ENCODE data around the gene PRSS8. TPM values are rescaled to one million over a fixed set of nuclear protein-coding genes. Genes with fewer than 3 reads are reported as not detected.
"Not testable (repeated sequence)": the region's sequence is repeated elsewhere in the genome, so short reads cannot be mapped to it uniquely, and the experiment has no call there.

The PRSS8 gene
- polyA plus RNA-seq, 3 donors = 0.15 TPM; not detected in 2

DNA sequence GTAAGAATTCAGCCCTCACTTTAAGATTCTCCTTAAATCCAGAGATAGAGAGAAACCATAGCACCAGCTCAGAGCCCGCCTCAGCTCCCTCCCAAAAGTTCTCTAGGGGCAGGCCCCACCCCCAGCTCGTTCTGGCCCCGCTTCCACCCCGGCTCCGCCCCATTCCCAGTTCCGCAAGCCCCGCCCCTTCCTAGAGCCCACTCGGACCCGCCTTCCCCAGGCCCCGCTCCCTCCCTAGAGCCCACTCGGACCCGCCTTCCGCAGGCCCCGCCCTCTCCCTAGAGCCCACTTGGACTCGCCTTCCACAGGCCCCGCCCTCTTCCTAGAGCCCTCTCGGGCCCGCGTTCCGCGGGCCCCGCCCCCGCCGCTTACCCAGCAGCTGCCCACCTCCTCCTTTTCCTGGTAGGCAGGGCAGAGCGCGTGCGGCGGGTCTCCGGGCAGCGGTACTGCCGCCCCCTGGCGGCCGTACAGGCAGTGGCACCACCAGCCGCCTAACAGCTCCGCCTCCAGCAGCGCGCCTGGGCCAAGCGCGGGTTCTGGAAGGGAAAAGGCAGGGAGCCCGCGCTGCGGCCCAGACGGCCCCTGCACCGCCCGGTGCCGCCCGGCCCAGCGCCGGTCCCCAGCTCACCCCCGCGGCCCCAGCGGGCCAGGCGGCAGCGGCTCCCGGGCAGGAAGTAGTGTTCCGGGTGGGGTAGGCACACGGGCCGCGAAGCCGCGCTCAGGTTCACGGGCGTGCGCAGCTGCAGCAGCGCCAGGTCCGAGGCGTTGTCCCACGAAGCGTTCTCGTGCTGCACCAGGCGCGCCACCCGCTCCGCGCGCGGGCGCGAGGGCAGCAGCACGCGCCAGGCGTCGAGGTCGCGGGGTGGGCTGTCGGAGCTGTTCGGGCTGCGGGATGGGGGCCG, 6.8 kb upstream of the PRSS8 start:
- Histone ChIP-seq H3K9ac (ENCODE audit: insufficient read depth, low read length, poor library complexity, severe bottlenecking) (peak overlapping the region; percentile 65), H3K9me3 (replicated peaks in 1 of 2; ENCODE audit: control insufficient read depth in 1 of 2, insufficient read depth in 1 of 2, low read length in 2 of 2) (no peaks in the 10 kb centered on the region), H2AFZ (ENCODE audit: insufficient read depth, low read depth, low read length, poor library complexity, severe bottlenecking) (peak overlapping the region; percentile 90), H3K4me3 (replicated peaks in 1 of 3; ENCODE audit: low read depth in 2 of 3, low read length in 3 of 3) (peak overlapping the region; percentile 7 to 70 (median 28)), H3K4me2 (replicated peaks; ENCODE audit: extremely low read depth, low read length, poor library complexity, severe bottlenecking) (peak overlapping the region; percentile 85), H3K27me3 (ENCODE audit: control insufficient read depth in 2 of 2, insufficient read depth in 2 of 2, low read length in 2 of 2) (no peaks in the 10 kb centered on the region), H3K4me1 (ENCODE audit: control insufficient read depth in 1 of 2, insufficient read depth in 2 of 2, low read length in 2 of 2) (peaks cover 35 to 47% of the 10 kb centered on the region in 2 donors), H3K79me2 (ENCODE audit: insufficient read depth, low read length) (no peaks in the 10 kb centered on the region), H3K36me3 (replicated peaks in 1 of 2; ENCODE audit: control insufficient read depth in 1 of 2, insufficient read depth in 2 of 2, low read length in 2 of 2) (no peaks in the 10 kb centered on the region), H4K20me1 (ENCODE audit: insufficient read depth, low read length) (no peaks in the 10 kb centered on the region), H3K27ac (ENCODE audit: low read depth in 1 of 2, low read length in 2 of 2) (peak overlapping the region; percentile 72 to 78)
- TF ChIP-seq, protein P1, sequence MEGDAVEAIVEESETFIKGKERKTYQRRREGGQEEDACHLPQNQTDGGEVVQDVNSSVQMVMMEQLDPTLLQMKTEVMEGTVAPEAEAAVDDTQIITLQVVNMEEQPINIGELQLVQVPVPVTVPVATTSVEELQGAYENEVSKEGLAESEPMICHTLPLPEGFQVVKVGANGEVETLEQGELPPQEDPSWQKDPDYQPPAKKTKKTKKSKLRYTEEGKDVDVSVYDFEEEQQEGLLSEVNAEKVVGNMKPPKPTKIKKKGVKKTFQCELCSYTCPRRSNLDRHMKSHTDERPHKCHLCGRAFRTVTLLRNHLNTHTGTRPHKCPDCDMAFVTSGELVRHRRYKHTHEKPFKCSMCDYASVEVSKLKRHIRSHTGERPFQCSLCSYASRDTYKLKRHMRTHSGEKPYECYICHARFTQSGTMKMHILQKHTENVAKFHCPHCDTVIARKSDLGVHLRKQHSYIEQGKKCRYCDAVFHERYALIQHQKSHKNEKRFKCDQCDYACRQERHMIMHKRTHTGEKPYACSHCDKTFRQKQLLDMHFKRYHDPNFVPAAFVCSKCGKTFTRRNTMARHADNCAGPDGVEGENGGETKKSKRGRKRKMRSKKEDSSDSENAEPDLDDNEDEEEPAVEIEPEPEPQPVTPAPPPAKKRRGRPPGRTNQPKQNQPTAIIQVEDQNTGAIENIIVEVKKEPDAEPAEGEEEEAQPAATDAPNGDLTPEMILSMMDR (IDR thresholded peaks at IDR 0.05) = peak; percentile 90
- Mint-ChIP-seq H3K9me3 (peaks cover 0 to 5% (median 0%) of the 10 kb centered on the region in 7 donors), H3K36me3 (peaks cover 0 to 3% of the 10 kb centered on the region in 2 donors), H3K4me1 (peaks cover 36% of the 10 kb centered on the region), H3K27ac (peak overlapping the region; percentile 85 to 95 (median 93)), H3K27me3 (ENCODE audit: low read depth in 3 of 3) (peaks cover 0 to 4% (median 2%) of the 10 kb centered on the region in 3 donors), H3K4me3 (peak overlapping the region; percentile 73 to 85)
- 7% methylated on average over 85 of the region's 89 CpGs for WGBS (ENCODE audit: insufficient coverage)
- intact Hi-C loops (cut with micrococcal nuclease) = loop anchor here (1.0 to 10.0 kb wide), 6 partner anchors 14 to 148 kb away; partner anchors contain the start of gene VKORC1 (in 1 of the 2)
- peak; percentile 91 to 96 (median 94) for DNase-seq

DNA sequence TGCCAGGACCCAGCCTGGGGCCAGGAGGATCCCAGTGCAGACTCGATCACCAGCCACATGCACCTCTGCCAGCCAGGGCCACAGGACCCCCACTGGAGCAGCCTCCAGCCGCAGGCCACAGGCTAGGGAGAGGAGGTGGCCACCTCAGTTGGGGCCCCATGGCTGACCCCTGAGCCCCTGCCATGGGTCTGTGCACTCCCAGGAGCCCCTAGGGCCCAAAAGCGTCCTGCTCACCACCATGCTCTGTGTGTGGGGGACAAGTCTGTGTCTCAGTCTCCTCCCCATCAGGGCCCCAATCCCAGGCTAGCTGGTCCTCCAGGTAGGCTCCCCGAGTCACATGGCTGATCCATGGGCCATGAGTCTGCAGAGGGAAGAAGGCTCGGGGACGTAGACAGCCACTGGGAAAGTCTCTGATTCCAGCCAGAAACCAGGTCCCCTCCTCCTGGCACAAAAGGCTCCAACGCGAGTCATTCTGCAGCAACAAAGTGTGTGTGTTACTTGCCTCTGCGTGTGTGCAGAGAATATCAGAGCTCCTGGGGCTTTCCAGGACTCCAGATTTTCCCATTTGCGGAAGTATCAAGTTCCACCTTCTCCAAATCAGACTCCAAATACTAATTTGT, 6.1 kb upstream of the PRSS8 start:
- TF ChIP-seq, protein P1 (IDR thresholded peaks at IDR 0.05) = no peak
- peak in 2 of 3 donors; percentile 72 to 90 for DNase-seq

DNA sequence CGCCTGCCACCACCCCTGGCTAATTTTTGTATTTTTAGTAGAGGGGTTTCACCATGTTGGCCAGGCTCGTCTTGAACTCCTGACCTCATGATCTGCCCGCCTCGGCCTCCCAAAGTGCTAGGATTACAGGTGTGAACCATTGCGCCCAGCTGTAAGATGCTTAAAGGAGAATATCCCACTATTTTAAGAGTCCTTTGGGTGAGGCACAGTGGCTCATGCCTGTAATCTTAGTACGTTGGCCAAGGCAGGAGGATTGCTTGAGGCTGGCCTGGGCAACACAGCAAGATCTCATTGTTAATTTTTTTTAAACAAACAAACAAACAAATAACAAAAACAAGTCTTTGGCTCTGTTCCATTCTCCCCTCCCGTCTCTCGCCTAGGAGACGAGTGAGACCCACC, 5.5 kb upstream of the PRSS8 start:
- intact Hi-C loops (cut with micrococcal nuclease) = loop anchor here (10.0 kb wide), 2 partner anchors 46 to 146 kb away; partner anchors contain the start of gene VKORC1 (in 1 of the 2)
- Histone ChIP-seq H3K27ac (ENCODE audit: low read depth in 1 of 2, low read length in 2 of 2) (peak overlapping the region; percentile 72 to 78), H3K4me2 (replicated peaks; ENCODE audit: extremely low read depth, low read length, poor library complexity, severe bottlenecking) (peak overlapping the region; percentile 85), H3K4me1 (ENCODE audit: control insufficient read depth in 1 of 2, insufficient read depth in 2 of 2, low read length in 2 of 2) (peaks cover 35 to 47% of the 10 kb centered on the region in 2 donors), H3K4me3 (replicated peaks in 1 of 3; ENCODE audit: low read depth in 2 of 3, low read length in 3 of 3) (peak overlapping the region in 1 of 3 experiments; percentile 70)
- Mint-ChIP-seq H3K27ac (peak overlapping the region in 5 of 7 donors; percentile 15 to 91 (median 45)), H3K4me1 (peaks cover 36% of the 10 kb centered on the region)
- H4K20me1 ChIP-seq (ENCODE audit: insufficient read depth, low read length); H3K36me3 Mint-ChIP-seq; H2AFZ ChIP-seq (ENCODE audit: insufficient read depth, low read depth, low read length, poor library complexity, severe bottlenecking); DNase-seq; H3K9me3 Mint-ChIP-seq; H3K36me3 ChIP-seq (replicated peaks in 1 of 2; ENCODE audit: control insufficient read depth in 1 of 2, insufficient read depth in 2 of 2, low read length in 2 of 2); H3K9ac ChIP-seq (ENCODE audit: insufficient read depth, low read length, poor library complexity, severe bottlenecking); H3K79me2 ChIP-seq (ENCODE audit: insufficient read depth, low read length); H3K27me3 ChIP-seq (ENCODE audit: control insufficient read depth in 2 of 2, insufficient read depth in 2 of 2, low read length in 2 of 2); H3K9me3 ChIP-seq (replicated peaks in 1 of 2; ENCODE audit: control insufficient read depth in 1 of 2, insufficient read depth in 1 of 2, low read length in 2 of 2); H3K27me3 Mint-ChIP-seq (ENCODE audit: low read depth in 3 of 3); H3K4me3 Mint-ChIP-seq: not testable (repeated sequence)
- WGBS (ENCODE audit: insufficient coverage) = 92% methylated on average over 7 of the region's 9 CpGs

More for the DNA sequence above, 6.1 kb upstream of the PRSS8 start:
- Mint-ChIP-seq H3K27me3 (ENCODE audit: low read depth in 3 of 3) (peaks cover 0 to 4% (median 2%) of the 10 kb centered on the region in 3 donors), H3K36me3 (peaks cover 0 to 3% of the 10 kb centered on the region in 2 donors), H3K27ac (peak overlapping the region; percentile 85 to 95 (median 93)), H3K9me3 (peaks cover 0 to 5% (median 0%) of the 10 kb centered on the region in 7 donors), H3K4me1 (peaks cover 36% of the 10 kb centered on the region), H3K4me3 (peak overlapping the region; percentile 73 to 85)
- H3K9ac ChIP-seq (ENCODE audit: insufficient read depth, low read length, poor library complexity, severe bottlenecking) = peak overlapping the region; percentile 65
- H4K20me1 ChIP-seq (ENCODE audit: insufficient read depth, low read length) = no peaks in the 10 kb centered on the region
- no peaks in the 10 kb centered on the region for H3K36me3 ChIP-seq (replicated peaks in 1 of 2; ENCODE audit: control insufficient read depth in 1 of 2, insufficient read depth in 2 of 2, low read length in 2 of 2)
- H3K27ac ChIP-seq (ENCODE audit: low read depth in 1 of 2, low read length in 2 of 2) = peak overlapping the region; percentile 72 to 78
- peak overlapping the region; percentile 85 for H3K4me2 ChIP-seq (replicated peaks; ENCODE audit: extremely low read depth, low read length, poor library complexity, severe bottlenecking)
- H3K4me3 ChIP-seq (replicated peaks in 1 of 3; ENCODE audit: low read depth in 2 of 3, low read length in 3 of 3) = peak overlapping the region in 2 of 3 experiments; percentile 28 to 70
- H3K27me3 ChIP-seq (ENCODE audit: control insufficient read depth in 2 of 2, insufficient read depth in 2 of 2, low read length in 2 of 2) = no peaks in the 10 kb centered on the region
- peak overlapping the region; percentile 90 for H2AFZ ChIP-seq (ENCODE audit: insufficient read depth, low read depth, low read length, poor library complexity, severe bottlenecking)
- H3K9me3 ChIP-seq (replicated peaks in 1 of 2; ENCODE audit: control insufficient read depth in 1 of 2, insufficient read depth in 1 of 2, low read length in 2 of 2) = no peaks in the 10 kb centered on the region
- intact Hi-C loops (cut with micrococcal nuclease) = loop anchor here (1.0 to 10.0 kb wide), 6 partner anchors 13 to 147 kb away; partner anchors contain the start of gene VKORC1 (in 1 of the 2)
- no peaks in the 10 kb centered on the region for H3K79me2 ChIP-seq (ENCODE audit: insufficient read depth, low read length)
- 42% methylated on average over 3 of the region's 10 CpGs for WGBS (ENCODE audit: insufficient coverage)
- H3K4me1 ChIP-seq (ENCODE audit: control insufficient read depth in 1 of 2, insufficient read depth in 2 of 2, low read length in 2 of 2) = peaks cover 35 to 47% of the 10 kb centered on the region in 2 donors
